Measurements from ENCODE around the gene HNRNPF.
"Not testable (repeated sequence)": the region's sequence is repeated elsewhere in the genome, so short reads cannot be mapped to it uniquely, and the experiment has no call there.

HNRNPF gene

GRCh38 chr10:43408710-43409384 lies at the start of gene HNRNPF:
Gene HNRNPF, minus strand, starts transcription at chr10:43409186. Its CDS starts 21,302 bp downstream, at chr10:43387884.
- in situ Hi-C loops (cut with HindIII; ENCODE audit: low sequenced_read_pairs), result no loop called here
- peak; percentile 98 for DNase-seq (ENCODE audit: low read depth, low spot score)
- no peak for TF ChIP-seq CTCF (IDR thresholded peaks at IDR 0.05; ENCODE audit: low read depth, low read length)
- peak within 1 kb of the TSS; percentile 70 for H3K4me3 ChIP-seq (ENCODE audit: low read depth, low read length)

- in situ Hi-C loops (cut with HindIII; ENCODE audit: low sequenced_read_pairs), result no loop called here
- DNase-seq (ENCODE audit: low read depth, low spot score), result no peak
- no peak for TF ChIP-seq CTCF (IDR thresholded peaks at IDR 0.05; ENCODE audit: low read depth, low read length)
- H3K4me3 ChIP-seq (ENCODE audit: low read depth, low read length), result no peak overlapping the region
Observed at GRCh38 chr10:43458227-43458626, 49.2 kb upstream of the HNRNPF start.

GRCh38 chr10:43456561-43456960 lies 47.6 kb upstream of the HNRNPF start:
- H3K4me3 ChIP-seq (ENCODE audit: low read depth, low read length); in situ Hi-C loops (cut with HindIII; ENCODE audit: low sequenced_read_pairs); DNase-seq (ENCODE audit: low read depth, low spot score): not testable (repeated sequence)

GRCh38 chr10:43454025-43454424 lies 45.0 kb upstream of the HNRNPF start:
- in situ Hi-C loops (cut with HindIII; ENCODE audit: low sequenced_read_pairs); DNase-seq (ENCODE audit: low read depth, low spot score): not testable (repeated sequence)

GRCh38 chr10:43453266-43453831 lies 44.4 kb upstream of the HNRNPF start:
- TF ChIP-seq CTCF (IDR thresholded peaks at IDR 0.05; ENCODE audit: low read depth, low read length), result no peak

More at GRCh38 chr10:43454025-43454424, 45.0 kb upstream of the HNRNPF start:
- not testable (repeated sequence) for H3K4me3 ChIP-seq (ENCODE audit: low read depth, low read length)

GRCh38 chr10:43452356-43452914 lies 43.4 kb upstream of the HNRNPF start:
- in situ Hi-C loops (cut with HindIII; ENCODE audit: low sequenced_read_pairs), result no loop called here
- no peak for DNase-seq (ENCODE audit: low read depth, low spot score)
- H3K4me3 ChIP-seq (ENCODE audit: low read depth, low read length), result no peak overlapping the region
- TF ChIP-seq CTCF (IDR thresholded peaks at IDR 0.05; ENCODE audit: low read depth, low read length), result no peak

More at GRCh38 chr10:43453266-43453831, 44.4 kb upstream of the HNRNPF start:
- no peak for DNase-seq (ENCODE audit: low read depth, low spot score)
- no peak overlapping the region for H3K4me3 ChIP-seq (ENCODE audit: low read depth, low read length)
- in situ Hi-C loops (cut with HindIII; ENCODE audit: low sequenced_read_pairs), result no loop called here

- no peak for DNase-seq (ENCODE audit: low read depth, low spot score)
- no peak for TF ChIP-seq CTCF (IDR thresholded peaks at IDR 0.05; ENCODE audit: low read depth, low read length)
- H3K4me3 ChIP-seq (ENCODE audit: low read depth, low read length), result no peak overlapping the region
- in situ Hi-C loops (cut with HindIII; ENCODE audit: low sequenced_read_pairs), result no loop called here
Observed at GRCh38 chr10:43448742-43449141, 39.8 kb upstream of the HNRNPF start.

GRCh38 chr10:43446219-43447017 lies 37.4 kb upstream of the HNRNPF start:
- DNase-seq (ENCODE audit: low read depth, low spot score); in situ Hi-C loops (cut with HindIII; ENCODE audit: low sequenced_read_pairs); H3K4me3 ChIP-seq (ENCODE audit: low read depth, low read length): not testable (repeated sequence)
